Endothelial cell of umbilical vein (primary cell): Measurements from ENCODE around the gene SLC10A7. TPM values are rescaled to one million over a fixed set of nuclear protein-coding genes. Genes with fewer than 3 reads are reported as not detected.

Experiments used
- BruUV-seq: library from RNA; stranded (reverse); fragments of 400-500 nt; replicated peaks from 2 replicates; lab custom pipeline; 2021; lab: Mats Ljungman, UMichigan
- CTCF ChIA-PET: fragments of 300-600, 350-600 bp; sonication (Branson Sonifier 250); formaldehyde crosslinking; loops from one replicate; lab custom pipeline; 2021; ENCODE audit warnings: antibody characterized with exemption, inconsistent platforms; lab: Charles Lee
- POLR2A ChIA-PET: fragments of 300-600, 350-600 bp; sonication (Branson Sonifier 250); formaldehyde crosslinking; loops from one replicate; lab custom pipeline; 2021; ENCODE audit warnings: antibody characterized with exemption, inconsistent platforms; lab: Charles Lee
- DNase-seq: peaks from one replicate; pipeline ENCODE4 v3.0.0-alpha.2; 2011; ENCODE audit warnings: low read depth, low spot score
- FAIRE-seq: peaks from 2 replicates; lab custom pipeline; 2011; peaks lifted over from hg19 to GRCh38; lab: Jason Lieb, UNC
- H2AFZ ChIP-seq: 2 replicates; pipeline ENCODE4 v1.6.0; 2012; ENCODE audit warnings: low read depth, low read length, control low read depth, inconsistent platforms
- H3K27ac ChIP-seq: 2 replicates; pipeline ENCODE4 v1.5.1; 2011; ENCODE audit warnings: low read depth, mild to moderate bottlenecking, control low read depth, low read length, moderate library complexity; ENCODE audit not compliant: insufficient read depth
- H3K27me3 ChIP-seq, 2 experiments: 2 replicates each; pipeline versions ENCODE4 v1.6.0 to v1.6.1; 2011; ENCODE audit warnings: low read length in 2 of 2, mixed read lengths in 1 of 2; ENCODE audit not compliant: control insufficient read depth in 2 of 2, insufficient read depth in 2 of 2
- H3K36me3 ChIP-seq, 2 experiments: 2 replicates in 1 of 2; 3 replicates in 1 of 2; pipeline ENCODE4 v1.5.1; 2011; ENCODE audit warnings: low read length in 2 of 2, mild to moderate bottlenecking in 1 of 2, moderate library complexity in 1 of 2; ENCODE audit not compliant: control insufficient read depth in 2 of 2, insufficient read depth in 2 of 2; ENCODE audit errors: extremely low read depth in 1 of 2
- H3K4me1 ChIP-seq: 3 replicates; pipeline ENCODE4 v1.5.1; 2011; ENCODE audit warnings: mild to moderate bottlenecking, low read length; ENCODE audit not compliant: control insufficient read depth, insufficient read depth; ENCODE audit errors: extremely low read depth
- H3K4me2 ChIP-seq: 2 replicates; pipeline ENCODE4 v1.6.1; 2011; ENCODE audit warnings: low read length, control low read depth, mixed read lengths; ENCODE audit not compliant: insufficient read depth
- H3K4me3 ChIP-seq, 3 experiments: fragments of 200-600 bp in 1 of 3; sonication (generic), shearing (Covaris generic) in 1 of 3; replicated peaks in 1 of 3; 2 replicates each; pipeline ENCODE4 v1.5.1; 2011 to 2016; ENCODE audit warnings: control low read depth in 3 of 3, low read length in 3 of 3, mild to moderate bottlenecking in 2 of 3, inconsistent platforms in 1 of 3, low read depth in 1 of 3, moderate library complexity in 1 of 3; ENCODE audit not compliant: insufficient read depth in 1 of 3
- H3K79me2 ChIP-seq: 2 replicates; pipeline ENCODE4 v1.6.0; 2012; ENCODE audit warnings: low read length, inconsistent platforms; ENCODE audit not compliant: control insufficient read depth, insufficient read depth
- H3K9ac ChIP-seq: replicated peaks from 2 replicates; pipeline ENCODE3; 2011; ENCODE audit warnings: low read length, control low read depth; ENCODE audit not compliant: insufficient read depth; ENCODE audit errors: extremely low read depth
- H3K9me1 ChIP-seq: replicated peaks from 3 replicates; pipeline ENCODE4 v1.6.0; 2011; ENCODE audit warnings: mild to moderate bottlenecking, low read length; ENCODE audit not compliant: control insufficient read depth, insufficient read depth; ENCODE audit errors: extremely low read depth
- H3K9me3 ChIP-seq: replicated peaks from 2 replicates; pipeline ENCODE4 v1.5.1; 2012; ENCODE audit warnings: low read length, inconsistent platforms; ENCODE audit not compliant: control insufficient read depth, insufficient read depth
- H4K20me1 ChIP-seq: replicated peaks from 2 replicates; pipeline ENCODE3; 2011; ENCODE audit warnings: mild to moderate bottlenecking, low read length; ENCODE audit not compliant: control insufficient read depth, insufficient read depth; ENCODE audit errors: extremely low read depth
- CTCF ChIP-seq, 2 donors: IDR thresholded peaks; 1 replicate in 1 of 2; 2 replicates in 1 of 2; pipeline ENCODE4 v1.5.1; 2011; ENCODE audit warnings: low read length in 2 of 2, mild to moderate bottlenecking in 2 of 2, moderate library complexity in 2 of 2, control low read depth in 1 of 2, inconsistent platforms in 1 of 2, low read depth in 1 of 2; ENCODE audit not compliant: insufficient read depth in 1 of 2; ENCODE audit errors: extremely low read depth in 1 of 2
- EZH2 ChIP-seq: IDR thresholded peaks from 2 replicates; pipeline ENCODE4 v1.6.1; 2012; ENCODE audit warnings: borderline replicate concordance, low read depth, mild to moderate bottlenecking, moderate library complexity, low read length, inconsistent platforms; ENCODE audit not compliant: severe bottlenecking
- FOS ChIP-seq: IDR thresholded peaks from 2 replicates; pipeline ENCODE4 v1.6.1; 2011; ENCODE audit warnings: mild to moderate bottlenecking, low read length, moderate library complexity, borderline replicate concordance; ENCODE audit not compliant: insufficient read depth
- GATA2 ChIP-seq: IDR thresholded peaks from 2 replicates; pipeline ENCODE4 v1.7.0; 2011; ENCODE audit warnings: low read depth, mild to moderate bottlenecking, moderate library complexity, mixed read lengths, low read length; ENCODE audit not compliant: insufficient read length, insufficient read depth
- JUN ChIP-seq: IDR thresholded peaks from 2 replicates; pipeline ENCODE4 v1.6.1; 2011; ENCODE audit warnings: borderline replicate concordance, low read depth; ENCODE audit not compliant: insufficient read length, insufficient read depth
- MAX ChIP-seq: IDR thresholded peaks from 2 replicates; pipeline ENCODE4 v1.6.1; 2011; ENCODE audit not compliant: insufficient read depth, insufficient read length
- MYC ChIP-seq: IDR thresholded peaks from one replicate; pipeline ENCODE4 v1.6.1; 2011; ENCODE audit warnings: mild to moderate bottlenecking, low read depth, low read length
- POLR2A ChIP-seq: IDR thresholded peaks from 2 replicates; pipeline ENCODE4 v1.6.1; 2012; ENCODE audit warnings: low read depth, mild to moderate bottlenecking, control low read depth, low read length
- POLR2AphosphoS5 ChIP-seq: IDR thresholded peaks from 2 replicates; pipeline ENCODE4 v1.6.1; 2012; ENCODE audit warnings: low read depth, mild to moderate bottlenecking, control low read depth, low read length, moderate library complexity; ENCODE audit not compliant: insufficient read depth
- dilution Hi-C: fragments of 300-500 bp; cut with MboI; formaldehyde crosslinking; loops from one replicate; pipeline ENCODE4 v1.15.0; 2019; ENCODE audit warnings: low sequenced_read_pairs; ENCODE audit not compliant: extremely low pct_ligation_motif_present
- intact Hi-C: fragments of 100-400 bp; cut with micrococcal nuclease; formaldehyde crosslinking; loops from one replicate; pipeline ENCODE4 v1.10.0; 2022
- polyA plus RNA-seq, 4 experiments: library from polyadenylated mRNA; depleted of rRNA in 3 of 4; stranded (reverse) in 3 of 4; unstranded in 1 of 4; fragments of >200 nt; gene quantifications; 2 replicates each; pipeline versions ENCODE4 v1.2.1 to v1.2.3, GENCODE V29; 2011 to 2012; ENCODE audit warnings: missing spikeins in 1 of 4
- total RNA-seq: library from RNA; stranded (reverse); gene quantifications from 2 replicates; pipeline ENCODE4 v1.2.3, GENCODE V29; 2021

The SLC10A7 gene
- total and polyA plus RNA-seq, 2 donors (not counting 3 experiments of a cell fraction or from before 2014, with no cell fraction given), result 13.6 to 20.4 TPM

- Histone ChIP-seq H4K20me1 (no peaks in the 10 kb centered on the region), H3K4me2 (no peak overlapping the region), H3K27ac (no peak overlapping the region), H2AFZ (no peak overlapping the region), H3K27me3 (no peaks in the 10 kb centered on the region), H3K79me2 (no peaks in the 10 kb centered on the region), H3K4me3 (no peak overlapping the region), H3K36me3 (no peaks in the 10 kb centered on the region), H3K9me3 (no peaks in the 10 kb centered on the region), H3K9ac (no peak overlapping the region), H3K4me1 (peaks cover 27% of the 10 kb centered on the region), H3K9me1 (no peaks in the 10 kb centered on the region)
- DNase-seq, result no peak
- intact Hi-C loops, result no loop called here
- FAIRE-seq, result no peak
- no TSS peak for BruUV-seq
- ChIA-PET CTCF (no interaction called here), POLR2A (no interaction called here)
- TF ChIP-seq MAX (no peak), POLR2AphosphoS5 (no peak), POLR2A (no peak), JUN (no peak), EZH2 (no peak), CTCF (IDR thresholded peaks at IDR 0.05; ENCODE audit: extremely low read depth in 1 of 2, insufficient read depth in 1 of 2, low read depth in 1 of 2, low read length in 2 of 2) (no peak), MYC (no peak), FOS (no peak), GATA2 (no peak)
- dilution Hi-C loops, result no loop called here
Measured at GRCh38 chr4:146245850-146246249, 275.9 kb downstream of the SLC10A7 start.
